SK-N-SH treated with all-trans-retinoic acid at 6 μM for 48 hours (cell line): Measurements from ENCODE around the gene GFM1.
A peak's percentile ranks its signal among the peaks of the same experiment; 100 is the strongest.

Source experiments
- ATAC-seq: fragments of 200-7000 bp; cut with Tn5 transposase; 3 replicates; pipeline ENCODE4 v1.9.1; 2020; ENCODE audit warnings: mild to moderate bottlenecking, moderate library complexity
- ARNTL ChIP-seq: fragments of 450-650 bp; formaldehyde crosslinking; IDR thresholded peaks from 2 replicates; pipeline ENCODE4 v1.5.0; 2020; ENCODE audit warnings: low read depth, mild to moderate bottlenecking, moderate library complexity, borderline replicate concordance
- BACH2 ChIP-seq: fragments of 250-450 bp; sonication (Bioruptor Pico); IDR thresholded peaks from 2 replicates; pipeline ENCODE4 v1.9.0; 2021; ENCODE audit warnings: mild to moderate bottlenecking, borderline replicate concordance
- CREB5 ChIP-seq: fragments of 250-450 bp; sonication (Bioruptor Pico); IDR thresholded peaks from 2 replicates; pipeline ENCODE4 v1.5.1; 2020; ENCODE audit warnings: low read depth, mild to moderate bottlenecking, moderate library complexity
- CSDC2 ChIP-seq: fragments of 250-450 bp; sonication (Bioruptor Pico); IDR thresholded peaks from 2 replicates; pipeline ENCODE4 v1.5.0; 2020; ENCODE audit warnings: mild to moderate bottlenecking, moderate library complexity
- CSRNP3 ChIP-seq: fragments of 250-450 bp; sonication (Bioruptor Pico); IDR thresholded peaks from 2 replicates; pipeline ENCODE4 v1.5.1; 2021; ENCODE audit warnings: mild to moderate bottlenecking, moderate library complexity
- ESRRG ChIP-seq: fragments of 250-450 bp; sonication (Bioruptor Pico); IDR thresholded peaks from 2 replicates; pipeline ENCODE4 v1.6.1; 2021; ENCODE audit warnings: mild to moderate bottlenecking
- GLIS3 ChIP-seq: fragments of 250-450 bp; sonication (Bioruptor Pico); IDR thresholded peaks from 2 replicates; pipeline ENCODE4 v1.5.0; 2020; ENCODE audit warnings: mild to moderate bottlenecking, moderate library complexity
- ISL1 ChIP-seq: fragments of 250-450 bp; sonication (Bioruptor Pico); IDR thresholded peaks from 2 replicates; pipeline ENCODE4 v2.1.2; 2022; ENCODE audit warnings: mild to moderate bottlenecking, moderate library complexity
- PATZ1 ChIP-seq: fragments of 250-450 bp; sonication (Bioruptor Pico); IDR thresholded peaks from 2 replicates; pipeline ENCODE4 v1.8.0; 2020; ENCODE audit warnings: mild to moderate bottlenecking, moderate library complexity, borderline replicate concordance
- POU6F1 ChIP-seq: fragments of 250-450 bp; sonication (Bioruptor Pico); IDR thresholded peaks from 2 replicates; pipeline ENCODE4 v1.8.0; 2021; ENCODE audit warnings: low read depth, mild to moderate bottlenecking, moderate library complexity, borderline replicate concordance
- RARB ChIP-seq: fragments of 250-450 bp; sonication (Bioruptor Pico); IDR thresholded peaks from 2 replicates; pipeline ENCODE4 v1.8.0; 2021; ENCODE audit warnings: mild to moderate bottlenecking, moderate library complexity
- SNAI2 ChIP-seq: fragments of 250-450 bp; sonication (Bioruptor Pico); IDR thresholded peaks from 2 replicates; pipeline ENCODE4 v1.5.0; 2020; ENCODE audit warnings: mild to moderate bottlenecking, moderate library complexity
- TCF4 ChIP-seq: fragments of 250-450 bp; sonication (Bioruptor Pico); IDR thresholded peaks from 2 replicates; pipeline ENCODE4 v1.8.0; 2021; ENCODE audit warnings: mild to moderate bottlenecking, moderate library complexity, borderline replicate concordance
- TOX ChIP-seq: fragments of 250-450 bp; sonication (Bioruptor Pico); IDR thresholded peaks from 2 replicates; pipeline ENCODE4 v1.8.0; 2021; ENCODE audit warnings: mild to moderate bottlenecking, moderate library complexity, borderline replicate concordance
- TSHZ2 ChIP-seq: fragments of 250-450 bp; sonication (Bioruptor Pico); IDR thresholded peaks from 2 replicates; pipeline ENCODE4 v1.5.0; 2020; ENCODE audit warnings: mild to moderate bottlenecking, moderate library complexity
- ZC3H10 ChIP-seq: fragments of 250-450 bp; sonication (Bioruptor Pico); IDR thresholded peaks from 2 replicates; pipeline ENCODE4 v1.5.1; 2021; ENCODE audit warnings: mild to moderate bottlenecking, moderate library complexity
- ZFP3 ChIP-seq: fragments of 250-450 bp; sonication (Bioruptor Pico); IDR thresholded peaks from 2 replicates; pipeline ENCODE4 v1.5.0; 2020; ENCODE audit warnings: mild to moderate bottlenecking, moderate library complexity
- ZFP30 ChIP-seq: fragments of 450-650 bp; formaldehyde crosslinking; IDR thresholded peaks from 2 replicates; pipeline ENCODE4 v1.5.0; 2022; ENCODE audit warnings: mild to moderate bottlenecking, moderate library complexity
- ZNF8 ChIP-seq: fragments of 450-650 bp; formaldehyde crosslinking; IDR thresholded peaks from 2 replicates; pipeline ENCODE4 v1.5.0; 2020; ENCODE audit warnings: mild to moderate bottlenecking, moderate library complexity

GFM1 gene

GRCh38 chr3:158696618-158697017 lies 52.3 kb downstream of the GFM1 start (continued):
- no peak for TF ChIP-seq CREB5 (CRISPR knock-in tag)
- TF ChIP-seq, all 23 proteins: peak for 0

- peak; percentile 55 for ATAC-seq
- TF ChIP-seq ISL1 (CRISPR knock-in tag) (peak; percentile 93), TCF4 (CRISPR knock-in tag) (no peak)
Observed at GRCh38 chr3:158700559-158700958, 56.2 kb downstream of the GFM1 start.

- TF ChIP-seq RARB (CRISPR knock-in tag) (no peak), CSRNP3 (CRISPR knock-in tag) (no peak), POU6F1 (CRISPR knock-in tag) (no peak), TOX (CRISPR knock-in tag) (no peak), PATZ1 (CRISPR knock-in tag) (no peak)
Observed at GRCh38 chr3:158701420-158702065, 57.2 kb downstream of the GFM1 start.

GRCh38 chr3:158702815-158703481 lies 58.6 kb downstream of the GFM1 start:
- TF ChIP-seq ZFP3 (CRISPR knock-in tag) (no peak), ISL1 (CRISPR knock-in tag) (no peak), ZNF8 (CRISPR knock-in tag) (no peak), GLIS3 (CRISPR knock-in tag) (no peak), CSDC2 (CRISPR knock-in tag) (no peak), ZFP30 (no peak), ESRRG (CRISPR knock-in tag) (no peak), TCF4 (CRISPR knock-in tag) (no peak), ARNTL (CRISPR knock-in tag) (no peak), CREB5 (CRISPR knock-in tag) (no peak)
- peak; percentile 82 for ATAC-seq

More at GRCh38 chr3:158701420-158702065, 57.2 kb downstream of the GFM1 start:
- ATAC-seq: peak; percentile 16; the same call in 1 of the 3 replicates

GRCh38 chr3:158703566-158703965 lies 59.2 kb downstream of the GFM1 start:
- ATAC-seq: peak; percentile 5; the same call in 1 of the 3 replicates
- no peak for TF ChIP-seq RARB (CRISPR knock-in tag)
- TF ChIP-seq POU6F1 (CRISPR knock-in tag): no peak
- no peak for TF ChIP-seq TSHZ2 (CRISPR knock-in tag)
- no peak for TF ChIP-seq ZNF8 (CRISPR knock-in tag)
- TF ChIP-seq CSDC2 (CRISPR knock-in tag): no peak
- TF ChIP-seq TCF4 (CRISPR knock-in tag): no peak
- TF ChIP-seq SNAI2: no peak
- no peak for TF ChIP-seq BACH2 (CRISPR knock-in tag)
- TF ChIP-seq ZC3H10 (CRISPR knock-in tag): no peak
- no peak for TF ChIP-seq ARNTL (CRISPR knock-in tag)
- TF ChIP-seq TOX (CRISPR knock-in tag): no peak
